ENCODE data around the gene KRTAP24-1.

The KRTAP24-1 gene

GRCh38 chr21:30233228-30234020, 49.3 kb downstream of the KRTAP24-1 start:
- DNase-seq = no peak

GRCh38 chr21:30232011-30232410, 50.7 kb downstream of the KRTAP24-1 start:
- no peak for DNase-seq

All from stimulated activated CD8-positive, alpha-beta memory T cell treated with anti-CD3 and anti-CD28 coated beads, Interleukin-4, amount 100 ng/mL, for 48 hours (primary cell).